Sigmoid colon (tissue), 7 donors: Measurements from ENCODE around the gene CUL7. TPM values are rescaled to one million over a fixed set of nuclear protein-coding genes. Genes with fewer than 3 reads are reported as not detected.

Source experiments
- DNase-seq: peaks from one replicate; pipeline ENCODE4 v3.0.0-alpha.2; 2019
- H3K27ac ChIP-seq, 4 donors: fragments of 200-600 bp; sonication (generic); one replicate each; pipeline ENCODE4 v1.5.1; 2016 to 2019; ENCODE audit warnings: mild to moderate bottlenecking in 1 of 4
- H3K27me3 ChIP-seq, 3 donors: fragments of 200-600 bp; sonication (generic); one replicate each; pipeline ENCODE4 v1.5.1; 2019; ENCODE audit warnings: mild to moderate bottlenecking in 1 of 3
- H3K36me3 ChIP-seq, 4 donors: fragments of 200-600 bp; sonication (generic); one replicate each; pipeline ENCODE4 v1.5.1; 2016 to 2019
- H3K4me1 ChIP-seq, 4 donors: fragments of 200-600 bp; sonication (generic); one replicate each; pipeline ENCODE4 v1.5.1; 2017 to 2019
- H3K4me3 ChIP-seq, 4 donors: fragments of 200-600 bp; sonication (generic); one replicate each; pipeline ENCODE4 v1.5.1; 2017 to 2019; ENCODE audit warnings: mild to moderate bottlenecking in 2 of 4, moderate library complexity in 1 of 4
- H3K9me3 ChIP-seq, 4 donors: fragments of 200-600 bp in 3 of 4; sonication (generic) in 3 of 4; one replicate each; pipeline versions ENCODE4 v1.5.1 to v1.6.1; 2013 to 2019
- CTCF ChIP-seq, 4 experiments: fragments of 450-650 bp in 3 of 4; fragments of 200-600 bp in 1 of 4; IDR thresholded peaks; one replicate each; pipeline ENCODE4 v1.5.1; 2016 to 2019; ENCODE audit warnings: antibody characterized with exemption in 4 of 4, mild to moderate bottlenecking in 3 of 4, moderate library complexity in 2 of 4
- EP300 ChIP-seq, 4 donors: sonication (generic); formaldehyde crosslinking; IDR thresholded peaks; one replicate each; pipeline ENCODE4 v1.6.1; 2017; ENCODE audit warnings: antibody characterized with exemption in 4 of 4
- POLR2A ChIP-seq, 2 donors: fragments of 450-650 bp; IDR thresholded peaks; one replicate each; pipeline ENCODE4 v1.6.1; 2016; ENCODE audit warnings: antibody characterized with exemption in 2 of 2, mild to moderate bottlenecking in 2 of 2, moderate library complexity in 2 of 2
- POLR2AphosphoS5 ChIP-seq, 4 donors: sonication (generic); formaldehyde crosslinking; IDR thresholded peaks; one replicate each; pipeline ENCODE4 v1.6.1; 2017; ENCODE audit warnings: antibody characterized with exemption in 4 of 4
- WGBS, 2 donors: extraction: QIAGEN DNeasy Blood & Tissue Kit; methylation state at CpG; one replicate each; pipeline ENCODE4 v1.1.7; 2013; 5-methylcytosine and 5-hydroxymethylcytosine counted together
- intact Hi-C: fragments of 100-400 bp; cut with DNase I; formaldehyde crosslinking; loops from one replicate; pipeline ENCODE4 v1.15.1; 2023
- polyA plus RNA-seq, 3 donors: library from polyadenylated mRNA; stranded (reverse); fragments of 200-250 nt; gene quantifications; one replicate each; pipeline ENCODE4 v1.2.3, GENCODE V29; 2013
- total RNA-seq, 4 donors: library from RNA; depleted of rRNA; stranded (reverse); fragments of >200 nt; gene quantifications; one replicate each; pipeline ENCODE4 v1.1.0, GENCODE V29; 2016
- donor health status: healthy with polysubstance abuse.
- donor health status: Bipolar disorder and iron deficiency.
- donor health status: healthy.

Gene CUL7
- total and polyA plus RNA-seq, 7 donors = 3.0 to 14.4 (median 10.3) TPM

DNA sequence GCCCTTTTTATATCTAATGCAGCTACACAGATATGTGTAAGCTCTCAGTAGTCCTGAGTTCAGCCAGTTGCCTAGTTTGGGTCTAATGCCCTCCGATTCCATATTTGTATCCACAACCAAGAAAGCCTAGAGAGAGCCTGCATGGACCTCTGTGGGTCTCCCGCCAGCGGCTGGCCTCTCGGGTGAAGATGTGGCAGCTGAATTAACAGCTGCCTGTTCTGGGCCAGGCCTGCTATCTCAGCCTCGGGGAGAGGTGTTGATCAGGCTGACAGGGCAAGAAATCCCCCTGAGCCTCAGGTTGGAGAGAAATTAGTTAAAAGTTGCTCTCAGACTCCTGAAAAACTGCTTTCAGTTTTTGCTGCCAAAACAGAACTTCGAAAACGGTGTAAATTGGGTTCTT, 42.3 kb upstream of the CUL7 start:
- no peak for TF ChIP-seq POLR2A (IDR thresholded peaks at IDR 0.05)
- no peak for TF ChIP-seq CTCF (IDR thresholded peaks at IDR 0.05)
- TF ChIP-seq EP300 (IDR thresholded peaks at IDR 0.05) = no peak
- no peak for TF ChIP-seq POLR2AphosphoS5 (IDR thresholded peaks at IDR 0.05)
- DNase-seq = no peak
- Histone ChIP-seq H3K4me1 (peaks cover 0 to 12% (median 5%) of the 10 kb centered on the region in 4 donors), H3K27me3 (no peaks in the 10 kb centered on the region), H3K27ac (no peak overlapping the region), H3K9me3 (no peaks in the 10 kb centered on the region), H3K4me3 (no peak overlapping the region), H3K36me3 (no peaks in the 10 kb centered on the region)
- WGBS, 2 donors = 28 to 57% methylated on average over 7 of the region's 7 CpGs
- intact Hi-C loops = no loop called here

DNA sequence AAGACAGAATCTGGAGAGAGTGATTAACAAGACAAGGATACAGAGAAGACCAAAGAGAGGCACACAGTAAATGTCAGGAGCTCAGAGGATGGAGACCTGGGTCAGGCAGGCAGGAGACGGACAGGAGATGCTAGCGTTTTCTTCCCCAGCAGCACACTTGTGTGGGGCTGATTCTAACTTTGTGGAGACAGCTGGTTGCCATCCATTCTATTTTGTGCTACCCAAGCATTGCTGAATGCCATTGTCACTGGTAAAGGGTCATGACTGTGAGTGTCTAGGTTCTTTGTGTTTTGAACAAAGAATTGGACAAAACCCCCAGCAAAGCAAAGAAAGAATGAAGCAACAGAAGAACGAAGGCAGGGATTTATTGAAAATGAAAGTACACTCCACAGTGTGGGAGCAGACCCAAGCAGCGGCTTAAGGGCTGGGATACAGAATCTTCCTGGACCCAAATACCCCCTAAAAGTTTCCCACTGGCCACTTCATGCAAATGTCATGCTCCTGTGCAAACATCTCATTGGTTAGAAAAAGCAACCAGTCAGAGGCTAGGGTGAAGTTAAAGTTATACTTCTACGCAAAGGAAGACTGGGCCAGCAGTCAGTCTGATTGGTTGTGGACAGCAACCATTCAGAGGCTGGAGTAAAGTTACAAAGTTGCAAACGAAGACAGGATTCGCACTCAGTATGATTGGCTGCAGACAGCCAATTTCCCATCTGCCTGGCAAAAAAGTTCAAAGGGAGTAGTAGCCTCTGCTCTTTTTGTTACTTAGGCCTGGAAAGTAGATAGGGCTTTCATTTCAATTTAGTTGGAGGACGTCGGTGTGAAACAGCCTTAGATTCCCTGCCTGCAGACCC, 40.0 kb upstream of the CUL7 start:
- TF ChIP-seq EP300 (IDR thresholded peaks at IDR 0.05) (no peak), POLR2AphosphoS5 (IDR thresholded peaks at IDR 0.05) (peak in 2 of 4 donors; percentile 12 to 71)
- Histone ChIP-seq H3K9me3 (no peaks in the 10 kb centered on the region), H3K36me3 (no peaks in the 10 kb centered on the region), H3K4me1 (peaks cover 0 to 12% (median 5%) of the 10 kb centered on the region in 4 donors), H3K4me3 (peak overlapping the region; percentile 34 to 47 (median 44)), H3K27ac (peak overlapping the region; percentile 35 to 79 (median 75)), H3K27me3 (no peaks in the 10 kb centered on the region)
- DNase-seq = peak; percentile 86
- 65 to 78% methylated on average over 9 of the region's 9 CpGs for WGBS, 2 donors
- intact Hi-C loops = loop anchor here (1.0 kb wide), 1 partner anchor 34 kb away; the partner anchor contains the start of genes KLC4 and MRPL2

- H3K4me1 ChIP-seq = peaks cover 0 to 12% (median 5%) of the 10 kb centered on the region in 4 donors
- no peak for DNase-seq
- no peaks in the 10 kb centered on the region for H3K9me3 ChIP-seq
- no peaks in the 10 kb centered on the region for H3K36me3 ChIP-seq
- H3K4me3 ChIP-seq = no peak overlapping the region
- TF ChIP-seq POLR2AphosphoS5 (IDR thresholded peaks at IDR 0.05) (no peak), EP300 (IDR thresholded peaks at IDR 0.05) (no peak), POLR2A (IDR thresholded peaks at IDR 0.05) (no peak)
- H3K27me3 ChIP-seq = no peaks in the 10 kb centered on the region
- intact Hi-C loops = loop anchor here (1.0 kb wide), 1 partner anchor 33 kb away; the partner anchor contains the start of genes KLC4 and MRPL2
- no peak overlapping the region for H3K27ac ChIP-seq
Observed at GRCh38 chr6:43092635-43093034, 39.0 kb upstream of the CUL7 start.

GRCh38 chr6:43091436-43091991, 37.9 kb upstream of the CUL7 start:
- intact Hi-C loops = no loop called here
- Histone ChIP-seq H3K9me3 (no peaks in the 10 kb centered on the region), H3K27ac (no peak overlapping the region), H3K27me3 (no peaks in the 10 kb centered on the region), H3K4me1 (peaks cover 0 to 12% (median 5%) of the 10 kb centered on the region in 4 donors), H3K36me3 (no peaks in the 10 kb centered on the region), H3K4me3 (no peak overlapping the region)
- DNase-seq = no peak
- no peak for TF ChIP-seq EP300 (IDR thresholded peaks at IDR 0.05)
- TF ChIP-seq POLR2AphosphoS5 (IDR thresholded peaks at IDR 0.05) = no peak
- no peak for TF ChIP-seq POLR2A (IDR thresholded peaks at IDR 0.05)
- WGBS, 2 donors = 86 to 89% methylated on average over 10 of the region's 10 CpGs

GRCh38 chr6:43091020-43091419, 37.4 kb upstream of the CUL7 start:
- DNase-seq = no peak
- no peaks in the 10 kb centered on the region for H3K27me3 ChIP-seq
- no peaks in the 10 kb centered on the region for H3K36me3 ChIP-seq
- no peak overlapping the region for H3K4me3 ChIP-seq
- H3K9me3 ChIP-seq = no peaks in the 10 kb centered on the region
- peaks cover 0 to 12% (median 5%) of the 10 kb centered on the region in 4 donors for H3K4me1 ChIP-seq
- no peak overlapping the region for H3K27ac ChIP-seq
- WGBS, 2 donors = 78 to 93% methylated on average over 5 of the region's 5 CpGs
- intact Hi-C loops = no loop called here
- TF ChIP-seq POLR2AphosphoS5 (IDR thresholded peaks at IDR 0.05) (no peak), EP300 (IDR thresholded peaks at IDR 0.05) (no peak), CTCF (IDR thresholded peaks at IDR 0.05) (no peak), POLR2A (IDR thresholded peaks at IDR 0.05) (no peak)

GRCh38 chr6:43090559-43090956, 36.9 kb upstream of the CUL7 start:
- Histone ChIP-seq H3K36me3 (no peaks in the 10 kb centered on the region), H3K27ac (no peak overlapping the region), H3K4me3 (no peak overlapping the region), H3K9me3 (no peaks in the 10 kb centered on the region), H3K4me1 (peaks cover 0 to 12% (median 5%) of the 10 kb centered on the region in 4 donors), H3K27me3 (no peaks in the 10 kb centered on the region)
- intact Hi-C loops = no loop called here
- 48 to 66% methylated on average over 2 of the region's 2 CpGs for WGBS, 2 donors
- DNase-seq = no peak
- TF ChIP-seq EP300 (IDR thresholded peaks at IDR 0.05) (no peak), CTCF (IDR thresholded peaks at IDR 0.05) (no peak), POLR2A (IDR thresholded peaks at IDR 0.05) (no peak), POLR2AphosphoS5 (IDR thresholded peaks at IDR 0.05) (no peak)
